Gastroesophageal sphincter (tissue), 3 donors: ENCODE measurements around the gene PTHLH.

Experiments used
- EP300 ChIP-seq: sonication (generic); formaldehyde crosslinking; IDR thresholded peaks from one replicate; pipeline ENCODE4 v1.6.1; 2017; ENCODE audit warnings: antibody characterized with exemption, mild to moderate bottlenecking
- POLR2AphosphoS5 ChIP-seq: sonication (generic); formaldehyde crosslinking; IDR thresholded peaks from one replicate; pipeline ENCODE4 v1.6.1; 2017; ENCODE audit warnings: antibody characterized with exemption
- TF ChIP-seq, protein P1 (sequence below), 4 experiments: fragments of 200-600 bp in 2 of 4; fragments of 450-650 bp in 2 of 4; sonication (generic) in 1 of 4; IDR thresholded peaks; one replicate each; pipeline ENCODE4 v1.5.1; 2017 to 2019; ENCODE audit warnings: antibody characterized with exemption in 4 of 4, mild to moderate bottlenecking in 2 of 4, moderate library complexity in 2 of 4

DNA sequence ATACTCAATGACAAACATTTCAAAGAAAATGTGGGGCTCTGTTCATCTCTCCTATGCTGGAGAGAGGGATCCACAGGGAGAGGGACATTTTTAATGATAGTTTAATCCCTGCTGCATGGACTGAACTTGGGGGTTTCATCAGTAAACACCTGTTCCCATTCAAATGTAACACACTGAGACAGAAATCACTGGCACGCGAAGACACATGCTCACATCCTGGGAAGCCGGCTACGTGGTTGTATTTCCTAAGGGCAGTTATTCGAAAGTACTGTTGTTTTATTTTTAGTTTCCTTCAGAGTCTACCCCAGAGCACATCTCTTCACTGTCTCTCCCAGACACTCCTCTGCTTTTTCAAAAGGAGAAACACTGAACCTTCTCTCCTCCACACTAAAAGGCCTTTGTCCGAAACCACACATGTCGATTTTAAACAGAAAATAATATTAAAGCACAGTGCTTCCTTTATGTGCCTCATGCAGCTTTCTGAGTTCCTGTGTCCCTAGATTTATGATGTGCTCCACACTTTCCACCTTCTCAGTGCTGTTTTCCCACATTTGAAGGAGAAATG lies 52.8 kb downstream of the PTHLH start:
- TF ChIP-seq, protein P1, sequence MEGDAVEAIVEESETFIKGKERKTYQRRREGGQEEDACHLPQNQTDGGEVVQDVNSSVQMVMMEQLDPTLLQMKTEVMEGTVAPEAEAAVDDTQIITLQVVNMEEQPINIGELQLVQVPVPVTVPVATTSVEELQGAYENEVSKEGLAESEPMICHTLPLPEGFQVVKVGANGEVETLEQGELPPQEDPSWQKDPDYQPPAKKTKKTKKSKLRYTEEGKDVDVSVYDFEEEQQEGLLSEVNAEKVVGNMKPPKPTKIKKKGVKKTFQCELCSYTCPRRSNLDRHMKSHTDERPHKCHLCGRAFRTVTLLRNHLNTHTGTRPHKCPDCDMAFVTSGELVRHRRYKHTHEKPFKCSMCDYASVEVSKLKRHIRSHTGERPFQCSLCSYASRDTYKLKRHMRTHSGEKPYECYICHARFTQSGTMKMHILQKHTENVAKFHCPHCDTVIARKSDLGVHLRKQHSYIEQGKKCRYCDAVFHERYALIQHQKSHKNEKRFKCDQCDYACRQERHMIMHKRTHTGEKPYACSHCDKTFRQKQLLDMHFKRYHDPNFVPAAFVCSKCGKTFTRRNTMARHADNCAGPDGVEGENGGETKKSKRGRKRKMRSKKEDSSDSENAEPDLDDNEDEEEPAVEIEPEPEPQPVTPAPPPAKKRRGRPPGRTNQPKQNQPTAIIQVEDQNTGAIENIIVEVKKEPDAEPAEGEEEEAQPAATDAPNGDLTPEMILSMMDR (IDR thresholded peaks at IDR 0.05): no peak
- no peak for TF ChIP-seq POLR2AphosphoS5
- no peak for TF ChIP-seq EP300
